B cell (primary cell): ENCODE results near the gene ATP2B3.

Experiments
- CTCF ChIP-seq: fragments of 200-600 bp; IDR thresholded peaks from one replicate; pipeline ENCODE4 v1.8.0; 2022; ENCODE audit warnings: antibody characterized with exemption, mild to moderate bottlenecking
- EZH2 ChIP-seq: IDR thresholded peaks from 2 replicates; pipeline ENCODE4 v1.6.1; 2012; ENCODE audit warnings: borderline replicate concordance, low read depth, mild to moderate bottlenecking, moderate library complexity, low read length; ENCODE audit not compliant: insufficient read depth, poor library complexity, severe bottlenecking

GRCh38 chrX:153494061-153494460 is 23.4 kb upstream of the ATP2B3 start:
- no peak for TF ChIP-seq CTCF
- TF ChIP-seq EZH2 = no peak
